NCI-H748 (cell line): ENCODE measurements around the gene BLVRB.
"Not testable (repeated sequence)": the region's sequence is repeated elsewhere in the genome, so short reads cannot be mapped to it uniquely, and the experiment has no call there.

Experiments
- DNase-seq: peaks from one replicate; lab custom pipeline; 2025; ENCODE audit not compliant: unreplicated experiment; lab: John Stamatoyannopoulos, UW

The BLVRB gene

DNA sequence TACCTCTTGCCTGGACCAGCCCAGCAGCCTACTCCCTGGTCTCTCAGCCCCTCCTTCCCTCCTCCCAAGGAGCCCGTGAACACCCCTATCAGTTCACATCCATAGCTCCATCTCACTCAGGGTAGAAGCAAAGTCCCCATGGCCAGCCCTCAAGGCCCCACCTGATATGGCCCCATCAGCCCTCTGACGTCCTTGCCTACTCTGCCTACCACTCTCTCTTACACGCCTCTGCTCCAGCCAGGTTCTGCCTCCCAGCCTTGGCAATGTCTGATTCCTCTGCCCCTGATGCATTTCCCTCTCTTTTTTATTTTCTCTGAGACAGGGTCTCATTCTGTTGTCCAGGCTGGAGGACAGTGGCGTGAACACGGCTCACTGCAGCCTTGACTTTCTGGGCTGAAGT, 13.5 kb downstream of the BLVRB start:
- no peak for DNase-seq

DNA sequence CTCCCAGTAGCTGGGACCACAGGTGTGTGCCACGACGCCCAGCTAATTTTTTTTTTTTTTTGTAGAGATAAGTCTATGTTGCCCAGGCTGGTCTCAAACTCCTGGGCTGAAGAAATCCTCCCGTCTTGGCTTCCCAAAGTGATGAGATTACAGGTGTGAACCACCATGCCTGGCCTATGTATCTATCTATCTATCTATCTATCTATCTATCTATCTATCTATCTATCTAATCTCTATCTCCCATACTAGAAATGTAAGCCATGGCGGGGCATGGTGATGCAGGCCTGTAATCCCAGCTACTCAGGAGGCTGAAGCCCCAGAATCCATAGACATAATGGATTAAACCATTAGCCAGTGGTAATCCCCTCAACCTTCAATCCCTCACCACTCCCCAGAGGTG, 14.9 kb downstream of the BLVRB start:
- DNase-seq: no peak

DNA sequence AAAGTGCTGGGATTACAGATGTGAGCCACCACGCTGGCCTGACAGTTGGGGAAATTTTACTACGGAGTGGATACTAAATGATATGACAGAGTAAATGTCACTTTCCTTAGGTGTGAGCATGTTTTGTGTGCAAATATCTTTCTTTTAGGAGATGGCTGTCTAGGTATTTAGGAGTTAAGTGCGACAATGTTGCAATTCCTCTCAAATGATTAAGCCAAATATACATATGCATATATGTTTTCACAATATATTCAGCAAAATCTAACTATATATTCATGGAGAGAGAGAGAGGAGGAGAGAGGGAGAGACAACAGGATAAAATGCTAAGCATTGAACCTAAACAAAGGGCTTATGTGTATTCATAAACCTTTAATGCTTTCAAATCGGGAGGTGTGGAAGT, 16.0 kb downstream of the BLVRB start:
- no peak for DNase-seq

DNA sequence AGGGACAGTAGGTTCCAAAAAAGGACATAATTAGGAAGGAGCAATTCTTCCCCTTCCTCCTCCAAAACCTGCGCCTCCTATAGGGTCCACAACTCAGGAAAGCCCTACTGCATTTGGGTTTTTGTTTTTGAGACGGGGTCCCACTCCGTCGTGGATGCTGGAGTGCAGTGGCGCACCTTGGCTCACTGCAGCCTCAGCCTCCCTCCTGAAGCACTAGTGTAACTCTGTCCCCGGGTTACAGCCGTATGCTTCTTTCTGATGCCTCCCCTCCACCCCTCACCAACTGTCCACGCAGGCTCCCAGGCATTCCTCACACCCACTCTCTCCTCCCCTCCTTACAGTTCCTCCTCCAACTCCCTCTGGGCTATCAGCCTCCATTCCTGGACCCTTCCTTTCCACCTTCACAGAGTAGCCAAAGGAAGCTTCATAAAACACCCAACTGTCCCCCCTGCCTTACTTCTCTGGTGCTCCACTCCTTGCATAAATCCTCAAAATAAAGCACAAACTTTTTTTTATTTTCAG, 19.2 kb downstream of the BLVRB start:
- no peak for DNase-seq

DNA sequence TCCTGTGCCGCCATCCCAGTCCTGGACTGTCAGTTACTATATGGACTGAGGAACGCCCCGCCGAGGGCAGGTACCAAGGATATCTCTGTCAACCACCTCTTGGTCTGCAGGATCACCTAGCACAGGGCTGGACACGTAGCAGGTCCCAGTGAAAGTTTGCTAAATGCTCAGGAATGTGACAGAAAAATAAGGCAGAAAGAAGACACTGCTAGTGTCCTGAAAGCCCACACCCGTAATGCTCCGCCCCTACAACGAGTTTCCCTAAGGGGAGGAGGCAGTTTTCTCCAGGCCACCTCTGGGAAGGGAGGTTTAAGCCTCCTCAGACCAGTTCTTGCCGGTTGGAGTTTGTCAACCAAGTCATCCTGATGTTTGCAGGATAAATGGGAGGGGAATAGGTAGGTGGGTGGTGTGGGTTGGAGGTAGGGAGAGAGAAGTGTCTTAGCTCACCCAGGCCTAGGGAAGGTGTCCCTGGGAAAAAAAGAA, 19.7 kb downstream of the BLVRB start:
- DNase-seq: peak; percentile 23

DNA sequence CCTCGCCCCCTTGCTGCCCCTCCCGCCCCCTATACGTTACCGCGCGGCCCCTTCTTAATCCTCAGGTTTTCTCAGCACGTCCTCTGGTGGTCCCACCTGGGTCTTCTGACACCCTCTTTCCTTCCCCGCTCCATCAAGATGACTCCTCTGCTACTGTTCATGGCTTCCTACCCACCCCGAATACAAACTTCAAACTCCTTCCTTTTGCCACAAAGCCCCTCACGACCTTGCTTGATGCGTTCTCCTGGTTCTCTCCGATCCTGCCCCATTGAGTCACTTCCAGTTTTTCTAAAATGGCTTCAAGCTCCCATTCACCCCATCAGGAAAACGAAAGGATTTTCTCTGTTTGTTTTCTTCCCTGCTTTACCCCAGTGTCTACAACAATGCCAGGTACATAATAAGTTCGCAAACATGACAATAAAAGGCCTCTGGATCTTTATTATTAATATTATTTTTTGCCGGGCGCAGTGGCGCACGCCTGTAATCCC, 20.7 kb downstream of the BLVRB start:
- DNase-seq: no peak

DNA sequence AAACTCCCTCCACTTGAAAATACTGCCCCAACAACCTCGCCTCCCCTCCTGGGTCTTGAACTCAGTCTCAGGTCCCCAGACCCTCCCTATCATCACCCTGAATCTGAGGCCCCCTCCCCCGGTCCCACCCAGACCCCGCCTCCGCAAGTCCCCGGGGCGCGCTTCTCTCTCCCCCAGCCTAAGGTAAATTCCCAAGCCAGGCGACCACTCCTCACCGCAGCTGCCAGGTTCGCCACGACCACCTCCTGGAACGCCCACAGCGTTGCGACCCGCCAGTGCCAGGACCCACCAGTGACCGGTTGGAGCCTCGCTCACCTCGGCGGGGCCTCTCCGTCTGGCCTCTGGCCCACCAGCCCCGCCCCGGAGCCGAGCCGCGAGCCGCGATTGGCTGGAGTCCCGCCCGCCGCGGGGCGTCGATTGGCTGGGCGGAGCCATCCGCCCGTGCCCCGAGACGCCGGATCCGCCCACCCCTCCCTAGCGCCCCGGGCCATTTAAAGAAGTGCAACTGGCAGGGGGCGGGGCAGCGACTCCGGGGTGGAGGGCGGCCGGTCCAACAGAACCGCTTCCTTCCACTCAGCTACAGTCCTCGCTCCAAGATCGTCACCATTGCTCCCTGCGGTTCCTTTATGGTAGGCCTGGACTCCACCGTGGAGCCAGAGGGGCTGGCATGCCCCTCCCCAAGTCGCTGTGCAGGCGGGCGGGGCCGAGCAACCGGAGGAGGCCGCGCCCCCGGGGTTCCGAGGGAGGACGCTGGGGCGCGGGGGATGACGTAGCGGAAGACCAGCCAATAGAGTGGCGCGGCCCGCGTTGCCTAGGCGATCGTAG, 21.3 kb downstream of the BLVRB start, which contains the start of gene SERTAD3:
TSS of gene SERTAD3 (minus strand) at position 336 of the 825 bp plus-strand sequence. CDS start 2,255 bp downstream, outside the sequence.
- peak; percentile 98 for DNase-seq

DNA sequence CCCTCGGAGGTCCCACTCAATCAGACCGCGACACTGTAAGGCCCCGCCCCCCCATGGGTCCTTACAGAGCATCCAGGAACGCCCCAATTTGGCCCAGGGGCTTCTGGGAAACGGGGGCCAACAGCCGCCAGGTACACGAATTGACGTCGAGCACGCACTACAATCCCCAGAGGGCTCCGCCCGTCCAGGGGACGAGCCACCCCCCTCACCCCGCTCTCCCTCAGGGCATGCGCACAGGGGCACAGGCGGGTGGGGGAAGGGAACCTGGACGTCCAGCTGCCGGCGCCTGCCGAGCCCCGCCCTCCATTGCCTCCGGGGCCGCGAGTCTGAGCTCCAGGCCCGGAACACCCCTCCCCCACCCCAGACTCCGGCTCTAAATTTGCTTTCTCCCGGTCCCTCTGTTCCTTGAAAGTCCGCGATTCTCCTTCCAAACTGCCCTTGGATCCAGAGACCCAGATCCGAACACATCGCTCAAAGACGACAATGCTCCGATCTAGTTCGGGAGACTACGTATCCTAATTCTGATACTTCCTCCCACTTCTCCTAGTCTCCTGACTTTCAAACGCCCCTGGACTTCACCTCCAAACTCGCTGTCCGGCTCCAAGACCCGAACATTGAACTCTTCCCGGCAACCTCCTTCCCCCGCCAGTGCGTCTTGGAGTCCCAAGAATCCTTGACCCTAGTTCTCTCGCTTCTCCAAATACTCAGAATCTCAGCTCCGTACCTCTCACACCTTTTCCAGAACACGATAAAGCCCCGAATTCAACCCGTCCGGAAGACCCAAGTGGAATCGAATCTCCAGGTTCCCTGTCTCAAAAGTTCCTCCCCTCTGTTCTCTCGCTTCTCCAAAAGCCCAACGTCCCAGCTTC, 22.2 kb downstream of the BLVRB start:
- DNase-seq: peak; percentile 100

DNA sequence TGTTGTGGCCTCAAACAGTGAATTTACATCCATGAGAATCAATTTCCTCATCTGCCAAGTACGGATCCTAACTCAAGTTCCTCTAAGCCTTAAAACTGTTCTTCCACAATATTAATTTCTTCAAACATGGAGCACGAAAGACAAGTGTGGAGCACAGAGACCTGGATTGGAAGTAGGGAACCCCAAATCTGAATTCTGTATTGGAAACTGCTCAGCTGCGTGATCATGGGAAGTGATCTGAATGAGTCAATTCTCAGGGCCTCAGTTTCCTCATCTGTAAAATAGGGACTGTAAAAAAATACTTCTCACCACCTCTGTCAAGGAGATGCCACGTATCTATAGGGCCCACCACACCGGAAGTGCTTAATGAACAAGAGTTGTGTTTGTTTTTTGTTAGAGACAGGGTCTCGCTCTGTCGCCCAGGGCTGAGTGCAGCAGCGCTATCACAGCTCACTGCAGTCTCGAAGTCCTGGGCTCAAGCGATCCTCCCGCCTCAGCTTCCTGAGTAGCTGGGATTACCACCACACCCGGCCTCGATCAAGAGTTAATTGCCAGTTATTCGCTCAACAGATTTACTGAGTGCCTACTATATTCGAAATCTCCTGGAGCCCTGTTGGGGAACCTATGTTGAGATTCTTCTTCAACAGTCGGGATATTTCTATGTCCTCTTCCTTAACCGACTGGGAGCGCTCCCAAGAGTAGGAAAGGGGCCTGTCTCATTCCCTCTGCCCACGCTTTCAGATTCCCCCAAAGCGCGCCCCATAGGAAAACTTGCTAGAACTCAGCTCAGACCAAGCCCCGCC, 23.0 kb downstream of the BLVRB start:
- peak; percentile 66 for DNase-seq

DNA sequence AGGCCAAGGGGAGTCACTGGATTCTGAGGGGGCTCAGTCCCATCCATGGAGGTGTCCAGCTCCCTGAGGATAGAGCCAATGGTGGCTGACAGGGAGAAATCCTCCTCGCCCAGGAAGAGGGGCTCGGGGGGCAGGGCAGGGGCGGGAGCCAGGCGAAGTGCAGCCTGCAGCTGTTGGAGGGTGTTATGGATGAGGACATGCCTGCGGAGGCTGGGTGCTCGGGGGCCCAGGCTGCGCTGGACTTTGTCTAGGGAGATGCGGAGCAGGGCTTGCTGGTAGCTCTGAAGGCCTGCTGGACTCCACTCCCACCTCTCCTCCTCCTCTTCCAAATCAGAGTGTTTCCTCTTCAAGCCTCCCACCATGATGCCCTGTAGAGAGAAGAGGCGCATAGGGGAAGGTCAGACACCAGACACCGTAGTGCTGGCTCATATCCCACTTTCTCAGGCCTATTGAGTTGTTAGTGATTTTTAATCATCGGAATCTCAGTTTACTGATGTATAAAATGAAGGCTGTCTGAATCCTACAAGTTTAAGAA, 23.8 kb downstream of the BLVRB start:
- no peak for DNase-seq

DNA sequence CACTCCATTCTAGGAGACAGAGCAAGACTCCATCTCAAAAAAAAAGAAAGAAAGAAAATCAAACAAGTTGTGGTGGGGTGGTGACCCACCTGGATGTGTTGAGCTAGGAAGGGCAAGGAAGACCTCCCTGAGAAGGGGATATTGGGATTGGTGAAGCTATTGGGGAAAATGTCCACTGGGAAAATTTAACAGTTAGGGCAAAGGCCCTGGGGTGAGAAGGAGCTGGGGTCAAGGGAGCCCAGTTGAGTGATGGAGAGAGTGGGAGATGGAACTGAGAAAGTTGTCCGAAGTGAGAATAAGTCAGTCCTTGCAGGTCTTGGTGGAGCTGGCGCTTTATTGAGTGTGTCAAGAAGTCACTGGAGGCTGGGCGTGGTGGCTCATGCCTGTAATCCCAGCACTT, 27.3 kb downstream of the BLVRB start:
- DNase-seq: no peak

DNA sequence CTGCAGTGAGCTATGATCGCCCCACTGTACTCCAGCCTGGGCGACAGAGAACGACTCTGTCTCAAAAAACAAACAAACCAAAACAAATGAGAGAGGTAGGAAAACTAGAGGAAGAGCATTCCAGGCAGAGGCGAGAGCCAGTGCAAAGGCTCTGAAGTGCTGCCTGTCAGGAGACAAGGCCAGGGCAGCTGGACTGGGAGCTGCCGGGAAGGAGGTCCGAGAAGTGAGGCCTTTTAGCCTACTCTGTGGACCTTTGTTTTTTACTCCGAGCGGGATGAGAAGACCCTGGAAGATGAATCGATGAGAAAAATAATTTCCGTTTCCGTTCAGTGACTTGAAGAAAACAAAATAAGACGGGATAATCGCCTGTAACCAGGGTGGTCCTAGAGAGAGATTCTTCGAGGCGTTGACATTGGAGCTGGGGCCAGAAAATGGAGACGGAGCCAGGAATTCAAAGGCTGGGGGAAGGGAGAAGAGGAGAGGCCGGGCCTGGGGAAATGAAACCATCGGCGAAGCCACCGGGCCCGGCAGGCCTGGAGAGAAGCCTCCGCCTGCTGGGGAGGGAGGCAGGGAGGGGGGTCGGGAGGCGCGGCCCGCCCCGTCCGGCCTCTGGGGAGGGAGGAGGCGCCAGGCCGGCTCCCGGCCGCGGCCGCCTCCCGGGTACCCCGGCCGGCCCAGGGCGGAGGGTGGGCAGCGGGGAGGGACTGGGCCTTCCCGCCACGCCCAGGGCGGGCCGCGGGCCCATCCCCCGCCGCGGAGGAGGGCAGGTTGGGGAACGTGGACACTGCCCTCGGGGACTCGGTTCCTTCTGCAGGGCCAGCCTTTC, 31.9 kb downstream of the BLVRB start:
- peak; percentile 92 for DNase-seq

DNA sequence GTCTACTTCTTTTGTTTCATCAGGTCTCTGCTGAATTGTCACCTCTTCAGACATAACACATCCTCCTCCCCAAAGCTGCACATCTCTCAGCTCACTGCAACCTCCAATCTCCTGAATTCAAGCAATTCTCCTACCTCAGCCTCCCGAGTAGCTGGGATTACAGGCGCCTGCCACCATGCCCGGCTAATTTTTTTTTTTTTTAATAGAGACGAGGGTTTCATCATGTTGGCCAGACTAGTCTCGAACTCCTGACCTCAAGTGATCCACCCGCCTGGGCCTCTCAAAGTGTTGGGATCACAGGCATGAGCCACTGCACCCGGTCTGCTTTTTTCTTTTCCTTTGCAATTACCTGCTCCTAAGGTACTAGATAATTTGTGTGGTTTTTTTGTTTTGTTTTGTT, 32.8 kb downstream of the BLVRB start:
- DNase-seq: not testable (repeated sequence)

DNA sequence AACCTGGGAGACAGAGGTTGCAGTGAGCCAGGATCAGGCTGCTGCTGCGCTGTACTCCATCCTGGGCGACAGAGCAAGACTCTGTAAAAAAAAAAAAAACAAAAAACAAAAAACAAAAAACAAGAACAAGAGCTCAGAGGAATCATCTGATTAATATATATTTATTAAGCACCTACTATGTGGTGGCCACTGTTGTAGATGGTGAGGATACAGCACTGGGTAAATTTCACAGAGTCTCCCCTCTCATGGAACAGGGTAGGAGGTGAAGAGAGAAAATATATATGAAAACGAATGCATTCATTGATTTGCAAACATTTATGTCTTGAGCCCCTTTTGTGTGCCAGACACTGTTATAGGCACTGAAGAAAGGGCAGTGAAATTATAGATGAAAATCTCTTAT, 33.8 kb downstream of the BLVRB start:
- DNase-seq: no peak

DNA sequence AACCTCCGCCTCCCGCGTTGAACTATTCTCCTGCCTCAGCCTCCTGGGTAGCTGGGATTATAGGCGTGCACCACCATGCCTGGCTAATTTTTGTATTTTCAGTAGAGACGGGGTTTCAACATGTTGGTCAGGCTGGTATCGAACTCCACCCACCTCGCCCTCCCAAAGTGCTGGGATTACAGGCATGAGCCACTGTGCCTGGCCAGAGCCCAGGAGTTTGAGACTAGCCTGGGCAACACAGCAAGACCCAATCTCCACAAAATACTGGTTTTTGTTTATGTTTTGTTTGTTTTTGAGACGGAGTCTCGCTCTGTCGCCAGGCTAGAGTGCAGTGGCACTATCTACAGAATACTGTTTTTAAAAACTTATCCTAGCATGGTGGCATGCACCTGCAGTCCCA, 35.3 kb downstream of the BLVRB start:
- DNase-seq: not testable (repeated sequence)

DNA sequence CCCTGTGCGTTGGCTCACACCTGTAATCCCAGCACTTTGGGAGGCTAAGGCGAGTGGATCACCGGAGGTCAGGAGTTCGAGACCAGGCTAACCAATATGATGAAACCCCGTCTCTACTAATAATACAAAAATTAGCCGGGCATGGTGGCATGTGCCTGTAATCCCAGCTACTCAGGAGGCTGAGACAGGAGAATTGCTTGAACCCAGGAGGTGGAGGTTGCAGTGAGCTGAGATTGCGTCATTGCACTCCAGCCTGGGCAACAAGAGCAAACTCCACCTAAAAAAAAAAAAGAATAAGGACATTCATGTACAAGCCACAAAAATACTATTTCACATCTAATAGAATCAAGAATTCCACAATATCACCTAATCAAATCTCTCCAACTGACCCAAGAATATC, 37.3 kb downstream of the BLVRB start:
- DNase-seq: not testable (repeated sequence)

DNA sequence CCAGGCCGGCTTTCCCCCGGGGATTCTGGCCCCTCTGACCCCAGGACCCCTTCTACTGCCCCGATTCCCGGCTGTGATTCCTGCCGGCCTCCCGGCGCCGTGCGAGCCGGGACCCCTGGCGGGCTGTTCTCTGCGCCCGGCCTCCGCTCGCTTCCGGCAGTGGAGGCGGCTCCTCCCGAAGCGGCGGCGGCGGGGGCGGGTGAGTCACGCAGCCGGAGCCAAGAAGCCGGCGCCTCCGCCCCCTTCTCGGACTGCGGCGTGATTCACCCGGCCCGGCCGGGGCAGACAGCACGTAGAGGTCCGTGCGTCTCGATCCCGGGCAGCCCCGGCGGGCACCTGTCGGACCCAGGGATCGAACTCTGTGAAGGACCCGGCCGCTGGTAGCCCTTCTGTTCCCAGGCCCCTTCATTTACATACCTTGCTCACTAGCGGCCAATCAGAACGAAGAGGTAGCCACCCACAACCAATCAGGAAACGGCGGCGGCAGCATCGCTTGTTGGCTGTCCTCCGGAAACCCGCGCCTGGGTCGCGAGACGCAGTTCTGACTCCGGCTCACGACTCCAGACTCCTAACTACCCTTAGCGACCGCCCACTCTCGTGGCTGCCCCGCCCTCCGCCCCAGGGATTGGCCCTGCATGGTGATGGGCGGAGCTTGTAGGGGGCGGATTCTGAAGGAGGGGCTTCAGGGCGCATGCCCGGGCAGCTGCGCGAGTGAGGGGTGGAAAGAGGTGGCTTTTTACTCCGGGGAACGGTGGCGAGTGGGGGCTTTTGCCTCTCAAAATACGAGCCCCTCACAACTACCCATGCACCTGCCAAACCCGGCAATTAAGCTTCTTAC, 39.9 kb downstream of the BLVRB start, which contains the start of gene SERTAD1:
TSS of gene SERTAD1 (minus strand) at position 543 of the 838 bp plus-strand sequence. CDS start 2,446 bp downstream, outside the sequence.
- peak; percentile 100 for DNase-seq
